Endothelial cell (in vitro differentiated cells): ENCODE results near the gene IYD. TPM values are rescaled to one million over a fixed set of nuclear protein-coding genes. Genes with fewer than 3 reads are reported as not detected.

ENCODE experiments used
- DNase-seq: peaks from one replicate; pipeline ENCODE4 v3.0.0; 2021; ENCODE audit warnings: low spot score
- H3K27ac Mint-ChIP-seq: one replicate; pipeline ENCODE4 v1.8.0; 2021; ENCODE audit warnings: mixed read lengths, inconsistent platforms; ENCODE audit not compliant: unreplicated experiment
- H3K27me3 Mint-ChIP-seq: one replicate; pipeline ENCODE4 v1.8.0; 2021; ENCODE audit warnings: mild to moderate bottlenecking, moderate library complexity, mixed read lengths, inconsistent platforms; ENCODE audit not compliant: unreplicated experiment
- H3K36me3 Mint-ChIP-seq: one replicate; pipeline ENCODE4 v1.8.0; 2021; ENCODE audit warnings: mild to moderate bottlenecking, low read depth, mixed read lengths, inconsistent platforms; ENCODE audit not compliant: unreplicated experiment
- H3K4me1 Mint-ChIP-seq: one replicate; pipeline ENCODE4 v1.8.0; 2021; ENCODE audit warnings: mild to moderate bottlenecking, mixed read lengths, inconsistent platforms; ENCODE audit not compliant: unreplicated experiment
- H3K4me3 Mint-ChIP-seq: one replicate; pipeline ENCODE4 v1.8.0; 2021; ENCODE audit warnings: mild to moderate bottlenecking, mixed read lengths, inconsistent platforms; ENCODE audit not compliant: unreplicated experiment
- H3K9me3 Mint-ChIP-seq: one replicate; pipeline ENCODE4 v1.8.0; 2021; ENCODE audit warnings: mixed read lengths, inconsistent platforms; ENCODE audit not compliant: unreplicated experiment
- CTCF ChIP-seq: fragments of 200-600 bp; sonication (generic); IDR thresholded peaks from one replicate; pipeline ENCODE4 v1.5.0; 2021; ENCODE audit warnings: antibody characterized with exemption; ENCODE audit not compliant: unreplicated experiment
- total RNA-seq: library from RNA; stranded (reverse); fragmentation: NEBNext Ultra II Directional; extraction: Animal tissue kit (Norgen Biotek cat#: 25700); gene quantifications from one replicate; pipeline ENCODE4 v1.2.1, GENCODE V29; 2021; ENCODE audit not compliant: unreplicated experiment

IYD gene
- total RNA-seq, 1 donor from 2014 or later, result not detected

DNA sequence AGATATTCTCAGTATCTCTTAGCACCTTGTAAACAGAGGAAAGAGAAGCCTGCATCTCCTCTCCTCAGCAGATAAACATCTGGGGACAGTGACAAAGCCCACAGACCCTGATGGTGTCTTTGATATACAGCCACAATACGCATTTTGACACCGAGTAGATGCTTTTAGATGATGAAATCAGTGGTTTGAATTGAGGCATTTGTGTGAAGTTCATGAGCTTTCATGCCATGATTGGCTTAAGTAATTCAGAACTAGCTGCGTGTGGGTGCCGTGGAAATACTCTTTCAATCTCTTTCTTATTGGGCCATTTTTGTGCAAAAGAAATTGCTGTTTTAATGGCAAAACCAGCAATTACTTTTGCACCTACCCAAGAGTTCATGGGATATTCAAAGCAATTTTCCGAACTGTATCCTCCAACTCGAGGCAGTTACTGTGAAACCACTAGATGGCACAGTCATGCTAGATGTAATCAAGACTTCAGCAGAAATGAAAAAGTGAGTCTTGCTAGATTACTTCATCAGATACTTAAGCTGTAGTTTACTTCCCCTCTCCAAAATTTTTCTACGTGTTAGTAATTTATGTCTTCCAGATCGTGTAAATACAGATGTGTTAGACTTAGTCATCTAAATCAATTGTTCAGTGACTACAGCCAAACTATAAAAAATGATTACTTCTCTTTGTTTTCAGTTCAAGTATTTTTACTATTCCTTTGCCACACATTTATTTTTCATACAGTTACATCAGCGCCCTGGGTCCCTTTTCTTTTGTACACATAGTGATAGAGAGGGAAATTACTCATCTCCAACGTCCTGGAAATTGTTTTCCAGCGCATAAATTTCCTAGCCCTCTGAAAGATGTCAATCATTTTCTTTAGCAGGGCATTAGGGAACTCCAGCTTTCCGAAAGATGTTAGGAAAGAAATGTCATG is 49.4 kb downstream of the IYD start:
- Mint-ChIP-seq H3K27ac (peak overlapping the region; percentile 33), H3K4me1 (peaks cover 12% of the 10 kb centered on the region), H3K27me3 (no peaks in the 10 kb centered on the region), H3K4me3 (no peak overlapping the region), H3K36me3 (no peaks in the 10 kb centered on the region), H3K9me3 (no peaks in the 10 kb centered on the region)
- DNase-seq, result peak; percentile 23
- TF ChIP-seq CTCF, result peak; percentile 39

- Mint-ChIP-seq H3K4me1 (peaks cover 12% of the 10 kb centered on the region), H3K9me3 (no peaks in the 10 kb centered on the region), H3K36me3 (no peaks in the 10 kb centered on the region), H3K4me3 (no peak overlapping the region), H3K27ac (peak overlapping the region; percentile 33), H3K27me3 (no peaks in the 10 kb centered on the region)
- peak; percentile 73 for DNase-seq
- peak; percentile 80 for TF ChIP-seq CTCF
These were observed 50.2 kb downstream of the IYD start for GRCh38 chr6:150418827-150419594.

DNA sequence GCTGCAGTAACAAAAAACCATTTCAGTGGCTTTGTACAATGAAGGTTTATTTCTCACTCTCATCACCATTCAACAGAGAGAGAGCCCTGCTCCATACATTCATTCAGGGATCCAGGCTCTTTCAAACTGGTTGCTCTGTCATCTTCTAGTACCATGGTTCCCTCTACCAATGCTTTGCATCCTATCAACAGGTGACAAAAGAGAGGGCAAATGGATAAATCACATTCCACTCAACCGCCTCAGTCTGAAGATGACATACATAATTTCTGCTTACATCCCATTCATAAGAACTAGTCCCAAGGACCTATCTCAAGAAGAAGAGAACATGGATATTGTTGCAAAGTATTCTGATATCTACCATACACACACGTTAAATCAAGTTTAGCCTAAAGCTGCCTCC is 51.6 kb downstream of the IYD start:
- Mint-ChIP-seq H3K27me3 (no peaks in the 10 kb centered on the region), H3K27ac (no peak overlapping the region), H3K4me1 (peaks cover 12% of the 10 kb centered on the region), H3K4me3 (no peak overlapping the region), H3K36me3 (no peaks in the 10 kb centered on the region), H3K9me3 (no peaks in the 10 kb centered on the region)
- DNase-seq, result no peak
- TF ChIP-seq CTCF, result no peak

- Mint-ChIP-seq H3K36me3 (peaks cover 1% of the 10 kb centered on the region), H3K4me3 (no peak overlapping the region), H3K4me1 (peaks cover 12% of the 10 kb centered on the region), H3K27ac (no peak overlapping the region), H3K9me3 (no peaks in the 10 kb centered on the region), H3K27me3 (no peaks in the 10 kb centered on the region)
- no peak for DNase-seq
- no peak for TF ChIP-seq CTCF
These were observed 52.1 kb downstream of the IYD start for GRCh38 chr6:150420926-150421325.
